ENCODE results near the gene SLC6A1. TPM values are rescaled to one million over a fixed set of nuclear protein-coding genes. Genes with fewer than 3 reads are reported as not detected.

The SLC6A1 gene
- total RNA-seq, 1 donor from 2014 or later = not detected

DNA sequence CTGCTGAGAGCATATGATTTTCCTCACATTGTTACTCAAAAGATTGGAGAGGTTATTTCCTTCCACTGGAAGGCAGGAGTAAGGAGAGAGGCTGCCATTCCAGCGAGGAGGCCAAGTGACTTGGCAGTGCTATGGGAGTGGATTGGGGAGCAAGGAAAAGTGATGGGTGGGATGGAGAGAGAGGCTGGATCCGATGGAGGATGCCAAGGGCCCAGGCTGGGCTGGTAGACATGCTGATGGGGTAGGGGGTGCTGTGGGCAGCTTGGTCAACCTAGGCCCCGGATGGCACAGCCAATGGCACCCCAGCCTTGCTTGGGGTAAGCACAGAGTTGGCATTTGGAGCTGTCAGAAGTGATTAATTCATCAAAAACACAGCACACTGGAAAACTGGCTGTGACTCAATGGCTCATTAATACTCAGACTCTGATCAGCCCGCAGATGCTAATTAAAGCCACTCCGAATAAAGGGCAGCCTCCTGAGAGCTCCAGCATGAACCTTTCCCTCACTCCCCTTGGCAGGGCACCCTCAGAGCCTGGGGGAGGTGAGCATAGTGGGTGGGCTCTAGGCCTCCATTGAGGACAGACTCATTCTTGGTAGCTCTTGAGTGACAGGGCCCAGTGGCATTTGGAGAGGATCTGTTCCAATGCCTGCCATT is 22.1 kb upstream of the SLC6A1 start:
- no peak for DNase-seq (ENCODE audit: low read depth)

DNA sequence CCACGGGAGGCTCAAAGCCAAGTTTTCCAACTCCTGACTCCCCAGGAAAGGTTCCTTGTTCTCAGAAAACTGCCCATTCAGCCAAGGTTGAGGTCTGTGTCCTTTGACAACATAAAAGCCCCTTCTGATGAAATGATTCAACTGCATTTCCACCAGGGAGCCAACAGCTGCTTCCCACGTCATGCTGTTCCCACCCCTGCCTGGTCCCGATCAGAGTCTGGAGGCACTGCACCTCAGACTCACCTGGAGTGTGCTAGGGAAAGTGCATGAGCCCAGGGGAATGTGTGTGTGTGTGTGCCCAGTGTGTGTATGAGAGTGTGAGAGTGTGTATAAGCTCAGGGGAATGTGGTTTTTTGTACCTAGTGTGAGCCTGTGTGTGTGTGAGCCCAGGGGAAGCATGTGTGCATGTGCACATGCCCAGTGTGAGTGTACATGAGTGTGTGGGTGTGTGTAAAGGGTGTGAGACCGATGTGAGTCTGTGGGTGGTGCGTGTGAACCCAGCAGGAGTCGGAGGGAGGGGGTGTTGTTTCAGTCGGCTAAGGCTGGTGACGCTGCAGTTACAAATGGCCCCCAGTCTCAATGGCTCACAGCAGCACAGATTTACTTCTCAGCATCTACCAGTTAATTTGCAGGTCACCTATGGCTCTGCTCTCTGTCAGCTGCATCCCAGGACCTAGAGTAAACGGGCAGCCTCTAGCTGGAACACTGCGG is 20.3 kb upstream of the SLC6A1 start:
- no peak for DNase-seq (ENCODE audit: low read depth)

DNA sequence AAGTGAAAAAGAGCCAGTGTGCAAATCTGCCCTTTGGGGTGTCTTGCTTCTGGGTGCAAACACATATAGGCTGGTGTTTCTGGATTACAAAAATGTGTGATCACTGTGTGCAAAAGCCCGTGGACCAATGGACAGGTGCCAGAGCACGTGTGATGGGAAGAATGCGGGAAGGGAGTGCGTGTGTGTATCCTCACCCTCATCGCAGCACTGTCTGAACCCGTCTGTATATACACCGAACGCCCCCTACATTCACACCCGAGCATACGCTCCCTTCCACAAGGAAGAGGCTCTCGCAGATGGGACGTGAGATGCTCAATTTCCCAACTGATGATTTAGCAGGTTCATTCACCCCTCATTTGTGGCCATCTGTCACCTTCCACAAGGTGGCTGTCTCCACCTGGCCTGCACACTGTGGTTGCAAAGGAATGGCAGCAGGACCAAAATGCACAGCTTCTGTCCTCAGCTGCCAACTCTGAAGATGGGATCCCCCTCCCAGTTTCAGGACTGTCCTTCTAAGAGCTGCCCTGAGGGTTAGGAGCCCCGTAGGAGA is 19.4 kb upstream of the SLC6A1 start:
- no peak for DNase-seq (ENCODE audit: low read depth)

DNA sequence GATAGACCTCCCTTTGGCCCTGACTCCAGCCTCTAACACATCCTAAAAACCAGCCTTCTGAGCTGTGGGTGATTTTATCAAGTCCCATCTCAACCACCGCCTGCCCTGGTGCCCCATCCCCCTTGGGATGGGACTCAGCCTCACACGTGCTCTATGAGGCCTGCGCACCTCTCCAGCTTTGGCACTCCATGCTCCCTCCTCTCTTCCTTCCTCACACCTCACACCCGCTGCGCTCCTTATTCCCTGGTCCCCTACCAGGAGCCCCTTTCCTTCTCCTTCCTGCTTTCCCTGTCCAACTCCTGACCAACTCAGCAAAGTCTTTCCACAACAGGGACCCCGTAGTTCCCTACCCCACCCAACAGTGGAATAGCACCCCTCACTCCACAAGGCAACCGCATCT is 18.4 kb upstream of the SLC6A1 start:
- no peak for DNase-seq (ENCODE audit: low read depth)

DNA sequence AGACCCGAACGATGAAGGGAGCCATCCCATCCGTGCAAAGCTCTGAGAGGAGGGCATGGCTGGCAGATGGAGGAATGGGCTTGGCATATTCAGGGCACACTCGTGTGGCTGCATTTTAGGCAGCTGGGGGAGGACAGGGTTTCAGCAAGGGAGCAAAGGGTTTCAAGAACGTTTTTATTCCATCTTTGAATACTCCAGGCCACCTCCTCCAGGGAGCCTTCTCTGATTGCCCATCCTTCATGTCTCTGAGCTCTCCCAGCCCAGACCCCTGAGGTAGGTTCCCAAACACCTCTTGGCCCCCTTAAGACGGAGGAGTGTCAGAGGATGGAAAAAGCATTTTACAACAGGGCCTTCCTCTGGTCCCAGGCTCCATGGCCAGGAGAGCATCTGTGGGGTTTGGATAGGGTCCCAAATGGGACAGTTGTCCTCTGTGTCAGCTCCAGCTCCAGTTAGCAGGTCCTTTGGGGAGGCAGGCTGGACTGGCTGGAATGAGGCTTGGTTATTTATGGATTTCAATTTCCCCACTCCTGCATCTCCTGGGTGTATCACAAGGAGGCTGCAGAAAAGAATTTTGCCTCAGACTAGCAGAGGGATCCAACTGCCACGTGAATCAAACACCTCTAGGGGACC is 17.7 kb upstream of the SLC6A1 start:
- peak; percentile 60 for DNase-seq (ENCODE audit: low read depth)

DNA sequence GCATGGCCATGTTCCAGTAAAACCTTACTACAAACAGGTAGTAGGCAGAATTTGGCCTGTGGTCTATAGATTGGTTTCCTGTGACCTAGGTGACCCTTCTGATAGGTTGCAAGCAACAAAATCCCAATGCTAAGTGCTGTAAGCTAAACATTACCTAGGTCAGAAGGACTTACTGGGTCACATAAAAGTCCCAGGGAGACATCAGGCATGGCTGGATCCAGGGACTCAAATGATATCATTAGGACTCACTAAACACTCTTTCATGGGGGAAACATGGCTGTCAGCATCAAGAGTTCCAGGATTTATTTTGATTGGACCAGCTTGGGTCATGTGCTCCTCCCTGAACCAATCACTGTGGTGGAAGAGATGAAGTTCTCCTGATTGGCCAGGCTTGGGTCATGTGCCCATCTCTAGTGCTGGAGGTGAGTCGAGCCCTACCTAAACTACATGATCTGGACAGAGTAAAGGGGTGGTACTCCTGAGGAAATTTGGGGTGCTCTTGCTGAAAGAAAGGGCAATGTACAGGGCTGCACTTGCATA is 16.8 kb upstream of the SLC6A1 start:
- no peak for DNase-seq (ENCODE audit: low read depth)

DNA sequence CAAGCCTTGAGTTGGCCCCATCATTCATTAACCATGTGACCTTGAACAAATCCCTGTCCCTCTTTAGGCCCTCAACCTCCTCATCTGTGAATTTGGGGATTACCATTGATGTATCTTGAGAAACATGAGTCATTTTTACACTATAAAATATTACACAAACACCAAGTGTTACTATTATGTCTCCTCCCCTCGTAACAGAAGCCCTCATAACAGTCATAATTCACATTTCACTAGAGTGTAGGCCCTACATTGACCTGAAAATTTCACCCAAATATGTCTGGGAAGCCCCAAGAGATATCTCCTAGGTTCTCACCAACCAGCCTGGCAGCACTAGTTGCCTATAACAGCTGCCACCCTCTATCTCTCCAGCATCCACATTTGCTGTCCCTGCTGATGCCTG is 15.8 kb upstream of the SLC6A1 start:
- DNase-seq (ENCODE audit: low read depth) = no peak

DNA sequence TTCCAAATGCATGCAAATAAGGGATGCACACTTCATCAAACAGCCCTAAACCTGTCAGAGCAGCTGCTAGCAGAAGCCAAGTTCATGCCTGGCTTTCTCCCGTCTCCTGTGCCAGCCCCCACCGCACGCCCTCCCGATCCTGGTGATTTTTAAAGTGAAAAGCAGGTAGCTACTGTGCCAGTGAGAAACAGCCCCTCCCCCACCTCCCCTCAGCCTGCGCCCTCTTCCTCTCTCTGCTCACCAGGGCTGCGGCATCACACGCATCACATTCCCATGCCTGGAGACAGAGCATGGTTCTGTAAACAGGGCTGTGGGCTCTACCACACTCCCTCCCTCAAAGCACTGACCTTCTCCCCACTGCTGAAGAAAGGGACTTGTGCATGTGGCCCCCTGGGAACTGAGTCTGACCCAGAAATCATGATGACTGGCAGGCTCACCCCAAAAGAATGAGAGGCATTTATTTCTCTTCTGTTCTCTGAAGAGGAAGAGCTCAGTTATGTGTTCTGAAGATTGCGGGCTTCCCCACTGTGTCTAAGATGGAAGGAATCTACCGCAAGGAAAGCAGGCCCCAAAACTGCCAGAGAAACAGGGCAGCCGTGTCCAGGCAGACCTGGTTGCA is 14.5 kb upstream of the SLC6A1 start:
- peak; percentile 19 for DNase-seq (ENCODE audit: low read depth)

DNA sequence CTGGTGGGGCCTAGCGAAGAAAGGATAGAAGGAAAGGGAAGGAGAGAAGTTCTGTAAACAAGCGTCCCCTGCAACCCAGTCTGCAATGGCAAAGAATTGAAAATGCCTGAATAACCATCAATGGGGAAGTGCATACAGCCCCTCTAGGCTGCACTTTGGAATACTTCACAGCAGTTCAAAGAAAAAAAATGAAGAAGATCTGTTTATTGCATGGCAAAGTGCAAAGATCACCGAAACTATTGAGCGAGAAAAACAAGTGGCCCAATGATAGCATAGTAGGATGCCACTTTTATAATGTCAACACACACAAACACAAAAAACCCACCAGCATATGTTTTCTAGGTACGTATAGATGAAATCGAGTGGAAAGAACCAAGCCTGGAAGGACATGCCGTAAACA is 13.6 kb upstream of the SLC6A1 start:
- no peak for DNase-seq (ENCODE audit: low read depth)

DNA sequence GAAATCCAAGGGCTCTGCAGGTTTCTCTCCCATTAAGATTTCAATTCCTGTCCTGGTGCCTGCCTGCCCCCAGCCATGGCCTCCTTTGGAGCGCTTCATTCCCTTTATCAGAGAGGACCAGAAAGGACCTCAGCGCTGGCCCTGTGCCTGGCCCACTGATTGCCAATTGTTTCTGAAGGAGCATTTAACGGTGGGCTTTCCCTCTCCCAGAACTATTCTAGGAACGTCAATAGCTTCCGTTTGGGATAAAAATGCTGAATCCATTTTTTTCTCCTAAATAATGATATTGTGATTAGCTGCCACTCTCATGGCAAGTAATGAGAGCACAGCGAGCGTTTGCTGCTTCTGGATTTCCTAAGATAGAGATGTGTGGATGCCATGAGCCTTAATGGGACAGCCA is 12.2 kb upstream of the SLC6A1 start:
- DNase-seq (ENCODE audit: low read depth) = no peak

DNA sequence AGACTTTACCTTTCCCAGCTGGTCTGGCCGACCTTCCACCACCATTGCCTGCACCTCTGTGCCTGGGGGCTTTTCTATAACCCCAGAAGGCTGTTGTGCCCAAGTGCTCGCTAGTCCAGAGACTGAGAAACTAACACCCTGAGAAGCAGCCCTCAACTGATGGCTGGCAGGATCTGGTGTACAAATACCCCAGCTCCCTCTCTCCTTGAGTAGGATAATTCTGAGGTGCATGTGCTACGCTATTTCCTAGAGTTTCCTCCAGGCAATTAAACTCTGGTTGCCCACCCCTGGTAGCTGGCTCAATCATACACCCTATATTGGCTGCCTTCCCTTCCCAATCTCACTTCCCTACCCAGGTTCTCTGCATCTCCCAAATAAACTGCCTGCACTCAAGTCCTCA is 11.5 kb upstream of the SLC6A1 start:
- DNase-seq (ENCODE audit: low read depth) = no peak

DNA sequence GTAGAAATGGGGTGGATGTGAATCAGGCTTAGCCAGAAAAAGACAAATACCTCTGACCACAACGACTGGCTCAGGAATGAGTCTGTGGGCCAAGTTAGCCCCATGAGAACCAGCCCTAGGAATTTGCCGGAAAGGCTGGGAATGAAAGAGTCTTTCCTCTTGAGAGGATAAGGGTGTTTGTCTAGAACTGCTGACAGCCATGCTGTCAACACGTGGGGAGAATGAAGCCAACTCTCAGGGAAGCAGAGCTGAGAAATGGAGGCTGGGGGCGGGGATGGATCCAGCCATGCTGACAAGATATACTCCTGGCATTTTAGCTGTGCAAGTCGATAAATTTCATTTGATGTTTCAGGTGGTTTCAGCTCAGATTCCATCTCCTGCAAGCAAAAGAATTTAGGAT is 10.6 kb upstream of the SLC6A1 start:
- DNase-seq (ENCODE audit: low read depth) = peak; percentile 6

DNA sequence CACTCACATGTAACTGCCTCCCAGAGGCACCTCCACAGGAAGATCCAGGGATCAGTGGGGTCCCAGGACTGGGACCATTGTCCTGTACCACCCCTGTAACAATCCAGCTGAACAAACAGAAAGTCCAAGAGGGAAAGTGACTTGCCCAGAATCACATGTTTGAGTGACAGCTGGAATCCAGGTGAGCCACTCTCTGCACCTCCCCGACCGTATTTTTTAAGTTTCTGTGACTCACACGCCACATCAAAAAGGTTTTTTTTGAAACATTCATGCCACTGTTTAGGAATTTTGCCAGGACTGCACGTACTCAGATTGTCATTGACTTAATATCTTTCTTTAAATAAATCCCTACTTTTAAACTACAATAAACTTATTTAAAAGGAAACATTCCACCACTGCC is 9.8 kb upstream of the SLC6A1 start:
- DNase-seq (ENCODE audit: low read depth) = no peak

DNA sequence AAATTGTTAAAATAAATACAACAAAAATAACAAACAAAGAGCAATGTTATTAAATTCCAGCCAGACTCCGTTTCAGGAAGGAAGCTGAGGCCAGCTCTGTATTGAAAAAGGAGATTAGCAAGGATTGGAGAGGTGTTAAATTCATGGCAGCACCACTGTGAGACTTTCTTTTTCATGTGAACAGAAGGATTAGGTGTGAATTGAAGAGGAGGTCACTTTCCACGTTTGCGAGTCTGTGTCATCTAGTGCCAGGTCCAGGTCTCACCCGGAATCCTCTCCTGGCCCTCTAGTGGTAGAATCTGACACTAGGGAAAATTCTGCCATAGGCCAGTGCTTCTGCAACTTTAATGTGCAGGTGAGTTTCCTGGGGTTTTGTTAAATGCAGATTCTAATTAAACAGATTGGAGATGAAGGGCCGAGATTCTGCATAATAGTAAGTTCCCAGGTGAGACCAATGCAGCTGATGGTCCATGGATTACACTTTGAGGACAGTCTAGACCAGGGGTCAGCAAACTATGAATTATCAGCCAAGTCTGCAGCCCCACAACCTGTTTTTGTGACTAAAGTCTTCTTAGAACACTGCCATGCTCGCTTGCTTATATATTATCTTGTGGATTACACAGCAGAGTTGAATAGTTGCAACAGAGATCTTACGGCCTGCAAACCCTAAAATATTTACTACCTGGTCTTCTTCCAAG is 9.2 kb upstream of the SLC6A1 start:
- peak; percentile 53 for DNase-seq (ENCODE audit: low read depth)

DNA sequence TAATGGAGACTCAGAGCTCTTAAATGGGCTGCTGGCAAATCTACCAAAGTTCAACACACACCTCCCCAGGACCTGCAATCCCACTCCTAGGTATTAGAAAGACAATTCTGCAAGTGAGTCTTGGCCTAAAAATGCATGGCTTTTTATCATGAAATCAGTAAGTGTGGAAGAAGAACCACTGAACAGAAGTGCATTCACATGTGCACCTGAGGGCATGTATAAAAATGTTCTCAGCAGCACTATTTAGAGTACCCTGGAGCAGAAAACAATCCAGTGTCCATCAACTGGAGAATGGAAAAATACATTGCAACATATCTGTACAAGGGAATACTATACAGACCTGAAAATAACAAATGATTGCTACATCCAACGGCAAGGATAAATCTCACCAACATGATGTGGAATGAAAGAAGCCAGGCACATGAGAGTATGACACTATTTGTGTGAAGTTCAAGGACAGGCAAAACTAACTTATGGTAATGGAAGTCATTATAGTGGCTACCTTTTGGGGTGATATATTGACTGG is 8.1 kb upstream of the SLC6A1 start:
- DNase-seq (ENCODE audit: low read depth) = no peak

DNA sequence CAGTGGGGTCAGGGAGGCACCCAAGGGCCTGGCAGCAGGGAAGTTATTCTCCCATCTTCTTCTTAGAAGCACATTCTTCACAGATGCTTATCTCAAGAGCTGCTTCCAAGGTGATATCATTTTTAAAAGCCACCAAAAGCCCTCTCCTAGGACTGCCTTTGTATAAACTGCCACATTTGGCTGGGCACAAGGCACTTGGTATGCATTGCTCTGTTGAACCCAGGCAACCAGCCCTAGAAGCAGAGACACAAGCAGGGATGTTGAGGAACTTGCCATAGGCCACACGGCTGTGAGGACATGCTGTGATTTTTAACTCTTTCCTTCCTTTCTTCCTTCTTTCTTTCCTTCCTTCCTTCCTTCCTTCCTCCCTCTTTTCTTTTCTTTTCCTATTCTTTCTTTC is 7.4 kb upstream of the SLC6A1 start:
- DNase-seq (ENCODE audit: low read depth) = no peak

DNA sequence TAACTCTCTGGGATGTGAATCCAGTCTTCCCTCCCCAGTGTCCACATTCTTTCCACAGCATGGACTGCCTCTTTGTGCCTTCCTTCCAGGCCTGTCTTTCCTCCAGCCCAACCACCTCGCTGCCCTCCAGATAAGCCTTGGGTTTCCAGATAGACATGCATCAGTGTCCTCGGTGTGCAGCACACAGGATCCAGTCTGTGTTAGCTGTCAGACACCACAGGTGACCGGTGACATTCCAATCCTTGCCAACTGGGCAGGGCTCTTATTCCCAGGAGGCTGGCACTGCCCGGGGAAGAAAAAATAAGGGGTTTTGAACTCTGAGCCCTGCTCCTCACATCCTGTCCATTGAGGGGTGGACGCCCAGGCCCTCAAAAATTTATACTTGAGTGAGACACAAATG is 6.0 kb upstream of the SLC6A1 start:
- DNase-seq (ENCODE audit: low read depth) = no peak

DNA sequence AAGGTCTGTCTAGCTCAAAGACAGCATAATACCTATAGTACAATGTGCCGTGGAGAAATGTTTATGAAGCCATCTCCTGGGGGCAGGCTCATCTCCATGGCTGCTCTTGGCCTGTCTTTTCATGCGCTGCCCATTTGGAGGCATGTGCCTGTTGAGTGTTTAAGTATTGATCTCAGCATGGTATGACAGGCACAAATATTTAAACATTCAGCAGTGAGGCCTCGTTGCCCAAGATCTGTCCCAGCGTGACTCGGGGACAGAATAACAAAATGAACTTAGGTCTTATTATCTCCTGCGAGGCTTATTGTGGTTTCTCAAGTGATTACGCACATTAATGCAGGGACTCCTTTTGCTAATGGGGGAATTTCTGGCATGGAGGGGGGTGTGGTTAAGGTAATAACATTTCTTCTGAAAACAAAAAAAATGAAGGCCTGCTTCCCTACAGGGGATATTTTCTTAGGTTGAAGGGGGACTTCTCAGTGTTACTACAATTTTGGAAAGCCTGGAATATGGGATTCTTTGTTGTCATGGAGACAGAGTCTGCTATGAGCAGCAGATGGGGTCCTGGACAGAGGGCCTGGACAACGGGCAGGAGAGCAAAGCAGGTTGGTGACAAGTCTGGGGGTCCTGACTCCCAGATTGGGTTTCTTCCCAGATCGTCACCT is 4.4 kb upstream of the SLC6A1 start:
- no peak for DNase-seq (ENCODE audit: low read depth)

DNA sequence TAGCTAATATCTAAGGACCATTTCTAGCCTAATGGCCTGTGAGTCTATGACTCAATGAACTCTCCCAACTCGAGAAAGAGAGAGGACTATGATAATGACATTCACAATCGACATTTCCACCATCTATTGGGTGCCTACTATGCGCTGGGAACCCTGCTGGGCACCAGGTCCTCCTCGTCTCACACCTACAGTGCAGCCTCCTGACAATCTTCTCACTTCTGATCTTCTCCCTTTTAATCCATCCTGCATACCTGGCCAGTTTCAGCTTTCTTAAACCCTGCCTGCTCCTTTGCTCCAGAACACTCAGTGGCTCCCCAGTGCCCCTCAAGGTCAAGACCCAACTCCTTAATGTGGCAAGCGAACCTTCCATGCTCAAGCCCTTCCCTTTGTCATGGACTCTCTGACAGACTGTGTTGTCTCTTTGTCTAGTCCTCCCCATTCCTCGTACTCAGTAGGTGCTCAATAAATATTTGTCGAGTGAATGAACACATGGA is 3.5 kb upstream of the SLC6A1 start:
- no peak for DNase-seq (ENCODE audit: low read depth)
